ENCODE measurements around the gene RPP21. TPM values are rescaled to one million over a fixed set of nuclear protein-coding genes. Genes with fewer than 3 reads are reported as not detected.

The RPP21 gene
- total RNA-seq, 5 donors from 2014 or later (not counting 1 experiment from before 2014, with no cell fraction given), result 38.4 to 64.6 (median 56.7) TPM

GRCh38 chr6:30380464-30380863 lies 35.5 kb downstream of the RPP21 start:
- Mint-ChIP-seq H3K27ac (no peak overlapping the region), H3K4me1 (no peaks in the 10 kb centered on the region), H3K9me3 (no peaks in the 10 kb centered on the region), H3K4me3 (no peak overlapping the region), H3K27me3 (peaks cover 41 to 57% of the 10 kb centered on the region in 2 donors), H3K36me3 (no peaks in the 10 kb centered on the region)
- Histone ChIP-seq H3K27ac (ENCODE audit: low read length) (no peak overlapping the region), H3K27me3 (replicated peaks in 1 of 2; ENCODE audit: control insufficient read depth in 2 of 2, extremely low read depth in 1 of 2, insufficient read depth in 2 of 2, low read length in 1 of 2) (peaks cover 13 to 16% of the 10 kb centered on the region in 2 experiments), H3K4me1 (ENCODE audit: control insufficient read depth in 1 of 2, extremely low read depth in 1 of 2, insufficient read depth in 2 of 2, low read length in 2 of 2) (no peaks in the 10 kb centered on the region), H3K9me3 (no peaks in the 10 kb centered on the region), H3K36me3 (ENCODE audit: control insufficient read depth in 2 of 2, extremely low read depth in 1 of 2, insufficient read depth in 1 of 2, low read length in 1 of 2) (no peaks in the 10 kb centered on the region), H3K4me3 (ENCODE audit: control insufficient read depth in 1 of 2, extremely low read depth in 1 of 2, low read length in 1 of 2) (no peak overlapping the region)
- no peak for ATAC-seq (replicated peaks in 1 of 4)
- POLR2A ChIA-PET, result interaction anchor here in 1 of 2 donors (0.6 to 0.7 kb wide), 2 partner anchors 234 to 858 kb away, joined by 3 to 5 read pairs; no protein-coding TSS in a partner anchor
- WGBS (ENCODE audit: insufficient coverage), result 0% methylated on average over 3 of the region's 5 CpGs
- CTCF ChIA-PET, result no interaction called here
- no peak for DNase-seq

DNA sequence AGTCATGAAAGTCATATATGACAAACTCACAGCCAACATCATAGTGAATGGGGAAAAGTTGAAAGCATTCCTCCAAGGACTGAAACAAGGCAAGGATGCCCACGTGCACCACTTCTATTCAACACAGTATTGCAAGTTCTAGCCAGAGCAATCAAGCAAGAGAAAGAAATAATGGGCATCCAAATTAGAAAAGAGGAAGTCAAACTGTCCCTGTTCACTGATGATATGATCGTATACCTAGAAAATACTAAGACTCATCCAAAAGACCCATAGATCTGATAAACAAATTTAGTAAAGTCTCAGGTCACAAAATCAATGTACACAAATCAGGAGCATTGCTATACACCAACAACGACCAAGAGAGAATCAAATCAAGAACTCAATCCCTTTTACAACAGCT lies 41.2 kb downstream of the RPP21 start:
- Histone ChIP-seq H3K4me3 (ENCODE audit: control insufficient read depth in 1 of 2, extremely low read depth in 1 of 2, low read length in 1 of 2) (no peak overlapping the region), H3K9me3 (no peaks in the 10 kb centered on the region), H3K4me1 (ENCODE audit: control insufficient read depth in 1 of 2, extremely low read depth in 1 of 2, insufficient read depth in 2 of 2, low read length in 2 of 2) (no peaks in the 10 kb centered on the region), H3K27me3 (replicated peaks in 1 of 2; ENCODE audit: control insufficient read depth in 2 of 2, extremely low read depth in 1 of 2, insufficient read depth in 2 of 2, low read length in 1 of 2) (peaks cover 10 to 22% of the 10 kb centered on the region in 2 experiments), H3K27ac (ENCODE audit: low read length) (no peak overlapping the region), H3K36me3 (ENCODE audit: control insufficient read depth in 2 of 2, extremely low read depth in 1 of 2, insufficient read depth in 1 of 2, low read length in 1 of 2) (no peaks in the 10 kb centered on the region)
- H3K4me1 Mint-ChIP-seq, result no peaks in the 10 kb centered on the region
- DNase-seq, result no peak
- no peak for ATAC-seq (replicated peaks in 1 of 4)
- H3K27me3 Mint-ChIP-seq, result peaks cover 69 to 82% of the 10 kb centered on the region in 2 donors
- no peaks in the 10 kb centered on the region for H3K36me3 Mint-ChIP-seq
- H3K4me3 Mint-ChIP-seq, result no peak overlapping the region
- POLR2A ChIA-PET, result no interaction called here
- no peaks in the 10 kb centered on the region for H3K9me3 Mint-ChIP-seq
- 17% methylated on average over 1 of the region's 3 CpGs for WGBS (ENCODE audit: insufficient coverage)
- CTCF ChIA-PET, result no interaction called here
- H3K27ac Mint-ChIP-seq, result no peak overlapping the region

DNA sequence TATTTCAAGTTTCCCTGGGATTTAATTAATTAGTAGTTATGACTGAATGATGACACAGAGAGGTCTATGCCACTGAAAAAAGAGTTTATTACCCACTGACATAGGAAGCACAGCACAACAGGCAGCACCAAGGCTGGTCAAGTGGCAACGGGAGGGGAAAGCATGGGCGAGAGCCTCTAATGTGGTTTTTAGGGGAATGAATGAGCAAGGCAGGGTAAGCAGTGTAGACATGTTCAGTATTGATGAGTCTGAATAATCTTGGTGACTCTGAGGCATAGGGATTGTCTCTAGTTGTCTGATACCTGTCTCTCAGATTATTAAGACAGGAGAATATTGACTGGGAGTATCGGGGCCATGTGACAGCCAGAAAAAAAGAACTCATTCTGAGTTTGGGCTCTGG lies 46.3 kb downstream of the RPP21 start:
- H3K9me3 Mint-ChIP-seq, result no peaks in the 10 kb centered on the region
- Histone ChIP-seq H3K4me1 (ENCODE audit: control insufficient read depth in 1 of 2, extremely low read depth in 1 of 2, insufficient read depth in 2 of 2, low read length in 2 of 2) (no peaks in the 10 kb centered on the region), H3K9me3 (no peaks in the 10 kb centered on the region), H3K4me3 (ENCODE audit: control insufficient read depth in 1 of 2, extremely low read depth in 1 of 2, low read length in 1 of 2) (no peak overlapping the region), H3K36me3 (ENCODE audit: control insufficient read depth in 2 of 2, extremely low read depth in 1 of 2, insufficient read depth in 1 of 2, low read length in 1 of 2) (no peaks in the 10 kb centered on the region), H3K27ac (ENCODE audit: low read length) (no peak overlapping the region), H3K27me3 (replicated peaks in 1 of 2; ENCODE audit: control insufficient read depth in 2 of 2, extremely low read depth in 1 of 2, insufficient read depth in 2 of 2, low read length in 1 of 2) (peaks cover 14 to 29% of the 10 kb centered on the region in 2 experiments)
- peaks cover 0 to 2% (median 0%) of the 10 kb centered on the region in 3 donors for H3K4me1 Mint-ChIP-seq
- peaks cover 67 to 74% of the 10 kb centered on the region in 2 donors for H3K27me3 Mint-ChIP-seq
- ChIA-PET POLR2A (no interaction called here), CTCF (no interaction called here)
- no peak for DNase-seq
- no peaks in the 10 kb centered on the region for H3K36me3 Mint-ChIP-seq
- H3K27ac Mint-ChIP-seq, result no peak overlapping the region
- 22% methylated on average over 2 of the region's 3 CpGs for WGBS (ENCODE audit: insufficient coverage)
- H3K4me3 Mint-ChIP-seq, result no peak overlapping the region
- ATAC-seq (replicated peaks in 1 of 4), result no peak

- WGBS (ENCODE audit: insufficient coverage), result 29% methylated on average over 3 of the region's 5 CpGs
- no peaks in the 10 kb centered on the region for H3K9me3 Mint-ChIP-seq
- ChIA-PET CTCF (interaction anchor here in 1 of 2 donors (0.5 kb wide), 1 partner anchor 94 kb away, joined by 3 read pairs; no protein-coding TSS in a partner anchor), POLR2A (no interaction called here)
- DNase-seq (no peak), ATAC-seq (replicated peaks in 1 of 4) (no peak)
- no peaks in the 10 kb centered on the region for H3K9me3 ChIP-seq
- peaks cover 0 to 8% of the 10 kb centered on the region in 2 experiments for H3K4me1 ChIP-seq (ENCODE audit: control insufficient read depth in 1 of 2, extremely low read depth in 1 of 2, insufficient read depth in 2 of 2, low read length in 2 of 2)
- no peak overlapping the region for H3K4me3 ChIP-seq (ENCODE audit: control insufficient read depth in 1 of 2, extremely low read depth in 1 of 2, low read length in 1 of 2)
- H3K27ac Mint-ChIP-seq, result no peak overlapping the region
- no peaks in the 10 kb centered on the region for H3K36me3 Mint-ChIP-seq
- H3K4me3 Mint-ChIP-seq, result no peak overlapping the region
- H3K36me3 ChIP-seq (ENCODE audit: control insufficient read depth in 2 of 2, extremely low read depth in 1 of 2, insufficient read depth in 1 of 2, low read length in 1 of 2), result no peaks in the 10 kb centered on the region
- H3K4me1 Mint-ChIP-seq, result peaks cover 0 to 5% (median 3%) of the 10 kb centered on the region in 3 donors
- peaks cover 13 to 43% of the 10 kb centered on the region in 2 experiments for H3K27me3 ChIP-seq (replicated peaks in 1 of 2; ENCODE audit: control insufficient read depth in 2 of 2, extremely low read depth in 1 of 2, insufficient read depth in 2 of 2, low read length in 1 of 2)
- H3K27ac ChIP-seq (ENCODE audit: low read length), result no peak overlapping the region
- peaks cover 55 to 65% of the 10 kb centered on the region in 2 donors for H3K27me3 Mint-ChIP-seq
Observed at GRCh38 chr6:30394139-30394538, 49.2 kb downstream of the RPP21 start.

Other genes with a start within 250 kb of the RPP21 start
- gene TRIM31, start 232.1 kb upstream of the RPP21 start, total RNA-seq, result under 1 TPM in 1 of 5 donors, not detected in 4; 0.44 TPM
- gene TRIM40, start 209.0 kb upstream of the RPP21 start, total RNA-seq, result not detected
- gene TRIM10, start 183.9 kb upstream of the RPP21 start, total RNA-seq, result not detected
- not detected for gene TRIM15, start 181.6 kb upstream of the RPP21 start, total RNA-seq
- gene TRIM26, start 131.8 kb upstream of the RPP21 start, total RNA-seq, result 10 to 100 TPM; 46.4 to 57.4 (median 54.1) TPM
- 10 to 100 TPM; 25.1 to 50.6 (median 29.5) TPM for gene TRIM39, start 18.2 kb upstream of the RPP21 start, total RNA-seq
- 1,000 to 10,000 TPM; 1,114 to 1,417 (median 1,253) TPM for gene HLA-E, start 144.4 kb downstream of the RPP21 start, total RNA-seq
- 100 to 1,000 TPM in 2 of 5 donors, 10 to 100 TPM in 3; 65.5 to 167 (median 72.9) TPM for gene GNL1, start 211.3 kb downstream of the RPP21 start, total RNA-seq
- 10 to 100 TPM; 12.8 to 22.1 (median 19.7) TPM for gene PRR3, start 212.1 kb downstream of the RPP21 start, total RNA-seq
- gene ABCF1, start 226.3 kb downstream of the RPP21 start, total RNA-seq, result 10 to 100 TPM; 61.1 to 89.9 (median 73.8) TPM